ENCODE results near the gene TGDS.

Gene TGDS

DNA sequence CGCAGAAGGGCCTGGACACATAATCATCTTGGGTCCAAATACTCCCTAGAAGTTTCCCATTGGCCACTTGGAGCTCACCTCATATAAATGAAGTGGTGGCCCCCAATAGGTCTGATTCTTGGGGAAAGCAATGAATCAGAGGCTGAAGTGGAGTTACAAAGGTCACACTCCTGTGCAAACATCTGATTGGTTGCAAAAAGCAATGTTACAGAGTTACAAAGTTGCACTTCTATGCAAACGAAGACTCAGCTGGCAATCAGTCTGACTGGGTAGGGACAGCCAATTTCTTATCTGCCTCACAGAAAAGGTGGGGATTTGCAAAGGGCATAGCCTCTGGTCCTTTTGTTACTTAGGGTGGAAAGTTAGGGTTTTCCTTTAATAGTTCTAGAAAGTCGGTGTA lies 3.9 kb upstream of the TGDS start:
- no peak for DNase-seq

DNA sequence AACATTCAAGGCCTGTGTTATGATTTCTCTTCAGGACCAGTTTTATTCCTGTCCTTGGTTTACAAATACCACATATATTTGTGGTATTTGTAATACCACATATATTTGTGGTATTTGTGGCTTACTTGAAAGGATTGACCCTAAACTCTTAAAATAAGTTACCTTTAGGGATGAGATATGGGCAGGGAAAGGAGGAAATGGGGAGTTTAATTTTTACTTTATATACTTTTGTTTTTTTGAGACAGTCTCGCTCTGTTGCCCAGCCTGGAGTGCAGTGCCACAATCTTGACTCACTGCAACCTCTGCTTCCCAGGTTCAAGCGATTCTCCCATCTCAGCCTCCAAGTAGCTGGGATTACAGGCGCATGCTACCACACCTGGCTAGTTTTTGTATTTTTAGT lies 2.3 kb upstream of the TGDS start:
- DNase-seq = no peak

- DNase-seq = no peak
Measured at GRCh38 chr13:94596575-94596971, 621 bp upstream of the TGDS start.

GRCh38 chr13:94595001-94595949 lies 677 bp downstream of the TGDS start:
- no peak for DNase-seq

DNA sequence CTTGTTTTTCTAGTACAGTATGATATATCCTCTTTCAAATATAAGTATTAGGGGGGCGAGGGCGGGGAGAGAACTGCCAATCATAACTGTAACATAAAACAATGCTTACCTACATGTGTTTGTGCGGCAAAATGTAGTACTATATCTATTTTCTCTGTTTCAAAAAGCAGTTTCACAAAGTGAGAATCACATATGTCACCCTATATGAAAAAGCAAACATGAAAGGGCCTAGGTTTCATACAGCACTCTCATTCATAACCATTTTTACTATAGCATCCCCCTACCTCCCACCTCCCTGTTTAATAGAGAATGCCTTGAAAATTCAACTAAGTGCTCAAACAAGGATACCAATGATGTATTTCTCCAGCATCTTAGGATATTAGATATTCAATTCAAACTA lies 5.2 kb downstream of the TGDS start:
- no peak for DNase-seq

DNA sequence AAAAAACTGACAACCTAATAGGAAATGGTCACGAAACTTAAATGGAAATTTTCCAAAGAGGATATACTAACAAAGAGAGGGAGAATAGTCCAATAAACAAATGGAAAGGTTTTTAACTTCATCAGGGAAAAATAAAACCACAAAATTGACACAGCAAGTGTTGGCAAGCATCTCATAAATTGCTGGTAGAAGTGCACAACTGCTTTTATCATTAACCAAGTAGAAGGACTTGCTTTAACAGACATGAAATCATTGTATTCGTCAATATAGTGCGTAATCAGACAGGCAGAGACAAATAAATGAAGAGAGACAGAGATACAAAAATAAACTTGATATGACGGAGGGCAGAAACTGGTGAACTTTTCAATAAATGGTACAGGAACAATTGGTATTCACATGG lies 7.4 kb downstream of the TGDS start:
- DNase-seq = no peak

- DNase-seq = no peak
Measured at GRCh38 chr13:94586371-94586770, 9.6 kb downstream of the TGDS start.

- no peak for DNase-seq
Measured at GRCh38 chr13:94585543-94586101, 10.3 kb downstream of the TGDS start.

- no peak for DNase-seq
Measured at GRCh38 chr13:94583926-94584325, 12.0 kb downstream of the TGDS start.

DNA sequence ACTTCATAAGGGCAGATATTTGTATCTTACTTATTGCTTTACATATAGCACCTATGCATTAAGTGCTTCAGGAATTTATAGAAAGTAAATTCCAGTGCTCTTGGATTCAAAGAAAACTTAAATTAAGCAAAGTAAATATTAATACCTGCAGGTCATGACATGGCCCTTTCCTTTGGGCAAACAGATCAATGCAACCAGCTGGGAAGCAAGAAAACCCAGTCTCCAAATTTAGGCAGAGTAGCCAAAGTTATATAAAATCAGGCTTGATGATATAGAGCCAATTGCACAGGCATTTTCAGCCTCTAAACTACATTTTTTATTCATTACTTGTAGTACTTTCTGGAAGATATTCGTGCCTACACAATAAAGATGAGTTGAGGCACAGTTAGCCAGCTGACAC lies 16.9 kb downstream of the TGDS start:
- DNase-seq = no peak

DNA sequence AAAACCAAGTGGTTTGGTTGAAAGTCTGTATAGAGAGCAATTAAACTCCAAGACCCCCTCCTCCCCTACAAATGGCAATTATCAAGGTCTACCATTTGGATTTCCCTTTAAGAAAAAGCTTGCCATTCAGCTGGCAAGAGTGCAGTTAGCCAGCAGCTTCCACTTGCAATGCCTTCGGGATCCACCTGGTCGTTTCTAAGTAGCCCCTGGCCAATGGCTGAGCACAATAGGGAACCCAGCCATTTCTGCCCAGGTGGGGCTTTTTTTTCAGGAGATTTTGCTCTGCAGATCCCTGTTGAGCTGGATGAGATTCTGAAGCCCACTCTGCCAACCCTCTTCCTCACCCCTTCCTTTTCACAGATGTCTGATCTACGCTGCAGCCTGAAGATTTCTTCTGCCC lies 26.3 kb downstream of the TGDS start:
- no peak for DNase-seq

GRCh38 chr13:94568443-94568842 lies 27.5 kb downstream of the TGDS start:
- DNase-seq = no peak

GRCh38 chr13:94567581-94567980 lies 28.4 kb downstream of the TGDS start:
- DNase-seq = no peak

DNA sequence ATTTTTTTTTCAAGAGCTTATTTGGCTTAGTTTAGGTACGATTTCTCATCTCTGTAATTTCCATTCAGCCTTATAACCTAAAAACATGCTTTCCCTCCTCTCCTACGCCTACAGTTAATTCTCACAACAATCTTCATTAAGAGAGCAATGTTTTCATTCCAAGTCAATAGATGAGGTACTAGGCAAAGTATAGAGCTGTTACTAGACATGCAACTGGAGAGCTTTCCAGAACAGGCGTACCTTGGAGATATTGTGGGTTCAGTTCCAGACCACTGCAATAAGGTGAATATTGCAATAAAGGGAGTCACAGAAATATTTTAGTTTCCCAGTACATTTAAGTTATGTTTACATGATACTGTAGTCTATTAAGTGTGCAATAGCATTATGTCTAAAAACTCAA lies 34.8 kb downstream of the TGDS start:
- DNase-seq = no peak

- DNase-seq = no peak
Measured at GRCh38 chr13:94560116-94560515, 35.8 kb downstream of the TGDS start.

DNA sequence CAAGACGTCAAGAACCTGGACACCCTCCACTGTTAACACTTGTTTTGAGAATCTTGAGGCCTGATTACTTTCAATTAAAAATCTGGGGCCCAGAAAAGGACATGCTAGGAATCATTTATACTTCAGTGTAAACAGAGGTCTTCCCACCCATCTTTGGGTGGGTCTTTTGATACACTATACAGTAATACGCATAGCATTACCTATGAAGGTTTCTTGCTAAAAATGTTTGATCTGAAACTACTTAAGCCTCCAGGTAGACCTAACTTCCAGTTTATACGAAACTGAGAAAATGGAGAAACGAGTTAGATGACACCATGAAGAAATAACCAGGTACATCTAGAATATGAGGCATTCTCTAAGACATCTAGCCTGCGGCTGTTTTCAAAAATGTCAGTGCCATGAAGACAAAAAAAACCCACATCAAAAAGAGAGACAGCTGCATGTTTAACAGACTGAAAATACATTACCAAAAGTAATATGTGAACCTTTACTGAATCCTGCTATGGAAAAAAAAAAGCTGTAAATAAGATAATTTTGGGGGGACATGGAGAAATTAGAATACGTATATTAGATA lies 36.6 kb downstream of the TGDS start:
- DNase-seq = no peak

- no peak for DNase-seq
Measured at GRCh38 chr13:94558716-94559115, 37.2 kb downstream of the TGDS start.

DNA sequence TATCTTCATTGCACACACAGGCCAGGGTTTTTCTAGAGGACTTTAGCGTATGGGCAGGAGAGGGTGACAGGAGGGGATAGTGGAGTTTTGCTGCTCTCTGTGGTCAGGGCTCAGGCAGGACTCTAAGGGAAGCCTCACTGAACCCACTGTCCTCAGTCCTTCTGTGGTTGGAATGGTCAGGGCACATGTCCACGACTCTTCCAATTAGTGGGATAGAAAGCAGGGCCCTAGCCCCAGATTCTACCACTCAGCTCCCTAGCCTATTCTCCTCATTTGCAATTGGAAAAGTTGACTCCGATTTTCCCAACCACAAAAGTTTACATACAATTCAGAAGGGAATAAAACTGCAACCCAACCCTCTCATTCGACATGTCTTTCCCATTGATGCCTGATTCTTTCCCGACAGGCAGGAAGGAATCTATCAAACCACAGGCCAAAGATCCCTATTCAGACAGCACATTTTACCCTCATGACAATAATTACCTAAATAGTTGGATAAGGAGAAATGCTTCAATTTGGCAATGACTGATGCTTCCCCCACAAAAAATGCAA lies 38.2 kb downstream of the TGDS start:
- no peak for DNase-seq

DNA sequence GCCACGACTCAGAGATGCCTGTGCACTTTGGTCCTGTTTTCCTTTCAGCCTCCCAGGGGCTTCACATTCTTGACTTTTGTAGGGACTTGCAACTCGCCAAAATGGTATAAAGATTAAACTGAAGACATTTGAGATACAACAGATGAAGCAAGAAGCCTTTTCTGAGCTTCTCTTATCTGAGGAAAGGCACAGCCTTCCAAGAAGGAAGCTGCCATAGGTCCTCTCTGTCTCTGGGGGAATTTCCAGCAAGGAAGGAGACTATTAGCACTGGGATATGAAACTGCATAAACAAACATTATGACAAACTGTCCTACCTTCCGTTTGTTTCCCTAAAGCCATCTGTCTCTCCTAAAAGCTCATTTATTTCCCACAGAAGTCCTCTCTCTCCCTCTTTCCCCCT lies 39.3 kb downstream of the TGDS start:
- no peak for DNase-seq

DNA sequence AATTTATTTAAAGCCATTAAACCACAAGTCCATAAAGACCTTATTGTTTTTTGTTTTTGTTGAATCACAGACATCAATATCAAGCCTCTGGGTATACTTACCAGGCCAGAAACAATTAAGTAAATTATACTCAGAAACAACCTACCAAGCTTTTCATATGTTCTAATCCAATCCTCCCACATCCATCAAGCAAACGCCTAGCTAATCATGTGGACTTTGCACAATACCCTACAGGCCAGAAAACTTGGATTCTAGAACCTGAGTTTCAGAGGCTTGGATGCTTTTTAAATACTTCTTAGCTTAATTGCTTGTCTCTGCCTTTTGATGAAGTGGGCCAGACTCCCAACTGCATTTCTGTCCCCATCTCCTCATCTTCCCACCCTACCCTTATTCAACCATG lies 39.9 kb downstream of the TGDS start:
- peak; percentile 28 for DNase-seq

DNA sequence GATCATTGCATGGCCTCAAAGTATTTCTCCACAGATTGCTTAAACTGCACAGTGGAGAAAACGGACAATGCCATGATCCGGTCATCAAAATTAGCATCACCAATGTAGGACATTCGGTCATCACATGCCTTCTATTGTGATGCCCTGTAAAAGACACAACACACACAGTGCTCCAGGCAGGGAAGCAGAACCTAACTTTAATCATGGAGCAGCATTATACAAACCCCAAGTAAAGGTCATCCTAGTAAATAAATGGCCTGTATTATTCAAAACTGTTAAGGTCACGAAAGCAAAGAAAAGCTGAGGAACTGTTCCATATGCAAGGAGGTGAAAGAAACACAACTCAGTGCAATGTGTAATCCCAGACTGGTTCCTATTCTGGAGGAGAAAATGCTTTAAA lies 42.2 kb downstream of the TGDS start:
- DNase-seq = no peak

- no peak for DNase-seq
Measured at GRCh38 chr13:94552095-94552494, 43.9 kb downstream of the TGDS start.

GRCh38 chr13:94550062-94550738 lies 45.8 kb downstream of the TGDS start:
- no peak for DNase-seq

Data from retina (tissue), 1 donor.